Measurements from ENCODE around the gene LAMTOR2.
A peak's percentile ranks its signal among the peaks of the same experiment; 100 is the strongest.

Gene LAMTOR2

DNA sequence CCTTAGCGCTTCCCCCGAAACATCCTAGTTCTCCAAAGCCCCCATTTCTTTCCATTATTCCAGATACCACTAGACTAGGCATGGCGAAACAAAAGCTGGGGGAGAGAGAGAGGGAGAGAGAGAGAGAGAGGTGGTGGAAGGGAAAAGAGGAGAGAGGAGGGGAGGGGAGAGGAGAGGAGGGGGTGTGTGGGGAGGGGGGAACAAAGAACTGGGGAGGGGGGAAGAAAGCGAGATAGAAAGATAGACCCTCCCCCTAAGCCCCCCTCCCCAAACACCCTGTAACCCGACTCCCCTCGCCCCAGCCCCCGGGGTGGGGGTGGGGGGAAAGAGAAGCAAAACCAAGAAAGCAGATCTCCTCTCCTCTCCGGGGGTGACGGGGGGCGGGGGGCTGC is 27.3 kb downstream of the LAMTOR2 start:
- peak overlapping the region in 1 of 2 donors; percentile 57 for H3K9ac ChIP-seq (ENCODE audit: low read depth in 1 of 2, low read length in 2 of 2)
- H3K27me3 ChIP-seq (ENCODE audit: control insufficient read depth in 2 of 2, insufficient read depth in 2 of 2, low read length in 2 of 2), result no peaks in the 10 kb centered on the region
- H3K36me3 ChIP-seq (ENCODE audit: control insufficient read depth in 2 of 2, insufficient read depth in 2 of 2, low read length in 2 of 2), result no peaks in the 10 kb centered on the region
- peaks cover 3 to 4% of the 10 kb centered on the region in 2 donors for H3K4me1 ChIP-seq (ENCODE audit: control insufficient read depth in 2 of 2, insufficient read depth in 2 of 2, low read length in 2 of 2)
- H3K9me3 ChIP-seq (ENCODE audit: control insufficient read depth in 2 of 2, low read length in 2 of 2), result no peaks in the 10 kb centered on the region
- H3K4me3 ChIP-seq (ENCODE audit: low read length in 2 of 2), result peak overlapping the region; percentile 74 to 79
- no peak overlapping the region for H3K27ac ChIP-seq (ENCODE audit: low read depth in 2 of 2, low read length in 2 of 2)

DNA sequence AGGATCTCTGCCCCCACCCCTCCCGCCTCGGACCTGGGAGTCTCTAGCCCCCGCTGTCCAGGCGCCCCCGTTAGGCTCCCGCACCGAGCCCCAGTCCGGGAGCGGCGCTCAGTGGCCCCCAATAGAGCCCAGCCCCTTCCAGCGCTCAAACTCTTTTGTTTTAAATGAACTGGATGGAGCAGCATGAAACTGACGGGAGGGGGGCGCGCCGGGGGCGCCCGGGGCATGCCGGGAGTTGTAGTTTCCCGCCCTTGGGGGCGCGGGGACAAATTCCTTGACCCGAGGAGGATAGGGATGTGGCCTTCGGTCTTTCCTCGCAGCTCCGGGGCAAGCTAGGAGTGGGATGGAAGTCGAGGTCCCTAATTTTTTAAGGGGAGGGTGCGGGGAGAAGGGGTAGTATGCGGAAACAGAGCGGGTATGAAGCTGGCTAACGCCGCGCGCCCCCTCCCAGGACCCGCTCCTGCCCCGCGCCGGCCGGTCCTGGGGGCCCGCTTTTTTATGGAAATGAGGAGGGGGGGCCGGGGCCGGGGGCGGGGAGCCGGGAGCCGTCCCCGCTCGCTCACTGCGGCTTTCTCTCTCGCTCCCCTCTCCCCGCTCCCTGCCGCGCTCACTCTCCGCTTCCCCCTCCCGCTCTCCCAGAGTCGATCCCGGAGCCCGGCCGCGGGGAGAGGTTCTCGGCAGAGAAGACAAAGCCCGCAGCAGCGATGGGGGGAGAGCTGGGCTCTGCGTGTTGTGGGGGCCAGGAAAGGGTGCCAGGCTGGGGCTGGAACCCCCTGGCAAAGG is 27.9 kb downstream of the LAMTOR2 start, which contains the start of gene MEX3A:
Gene MEX3A, minus strand, starts transcription at position 157 of the 783 bp plus-strand sequence. CDS start 467 bp downstream, outside the sequence.
- peak within 1 kb of the TSS; percentile 74 to 79 for H3K4me3 ChIP-seq (ENCODE audit: low read length in 2 of 2)
- H3K27ac ChIP-seq (ENCODE audit: low read depth in 2 of 2, low read length in 2 of 2), result no peak within 1 kb of the TSS
- H3K27me3 ChIP-seq (ENCODE audit: control insufficient read depth in 2 of 2, insufficient read depth in 2 of 2, low read length in 2 of 2), result no peaks in the 10 kb centered on the region
- peaks cover 3 to 4% of the 10 kb centered on the region in 2 donors for H3K4me1 ChIP-seq (ENCODE audit: control insufficient read depth in 2 of 2, insufficient read depth in 2 of 2, low read length in 2 of 2)
- H3K9ac ChIP-seq (ENCODE audit: low read depth in 1 of 2, low read length in 2 of 2), result peak within 1 kb of the TSS; percentile 47 to 57
- no peaks in the 10 kb centered on the region for H3K36me3 ChIP-seq (ENCODE audit: control insufficient read depth in 2 of 2, insufficient read depth in 2 of 2, low read length in 2 of 2)
- no peaks in the 10 kb centered on the region for H3K9me3 ChIP-seq (ENCODE audit: control insufficient read depth in 2 of 2, low read length in 2 of 2)

DNA sequence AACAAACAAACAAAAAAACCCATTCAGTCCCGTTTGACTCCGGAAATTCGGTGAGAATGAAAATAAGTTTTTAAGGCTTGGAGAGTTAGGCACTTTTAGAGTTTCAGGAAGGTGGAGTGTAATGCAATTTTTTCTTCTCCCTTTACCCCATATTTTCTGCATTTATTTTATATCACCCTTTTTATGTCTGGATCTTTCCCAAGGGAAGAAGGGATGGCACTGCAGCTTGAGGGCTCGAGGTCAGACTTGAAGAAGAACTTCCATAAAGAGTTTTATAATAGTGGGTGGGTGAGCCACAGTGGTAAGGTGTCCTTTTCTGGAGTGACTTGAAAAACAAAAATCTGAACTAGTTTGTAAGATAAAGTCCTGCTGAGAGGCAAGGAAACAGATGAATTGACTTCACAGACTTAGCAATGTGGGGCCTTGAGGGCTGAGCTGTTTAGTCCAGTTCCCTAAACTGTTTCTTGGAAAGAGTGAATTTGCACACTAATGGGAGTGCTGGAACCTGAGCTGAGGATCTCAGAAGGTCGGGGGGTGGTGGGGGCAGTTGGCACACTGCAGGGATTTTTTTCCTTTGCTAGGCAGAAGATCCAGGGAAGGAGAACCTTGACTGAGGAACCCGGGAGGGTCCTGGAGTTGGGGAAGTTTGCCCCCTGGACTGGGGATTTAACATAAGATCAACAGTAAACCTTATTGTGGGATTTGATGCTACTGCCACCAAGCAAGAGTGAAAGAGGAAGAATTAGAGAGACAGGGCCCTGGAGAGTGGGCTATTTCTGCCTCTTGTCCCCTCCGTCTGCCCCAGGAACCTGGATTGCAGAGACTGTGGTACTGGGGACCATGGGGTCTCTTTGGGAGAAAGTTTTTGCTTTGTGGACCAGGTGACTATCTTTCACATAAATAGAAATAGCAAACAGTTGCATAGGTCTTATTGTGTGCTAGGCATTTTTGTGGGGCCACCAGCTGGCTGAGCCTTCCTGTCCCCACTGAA is 29.5 kb downstream of the LAMTOR2 start:
- Histone ChIP-seq H3K4me3 (ENCODE audit: low read length in 2 of 2) (no peak overlapping the region), H3K9ac (ENCODE audit: low read depth in 1 of 2, low read length in 2 of 2) (no peak overlapping the region), H3K27ac (ENCODE audit: low read depth in 2 of 2, low read length in 2 of 2) (no peak overlapping the region)

DNA sequence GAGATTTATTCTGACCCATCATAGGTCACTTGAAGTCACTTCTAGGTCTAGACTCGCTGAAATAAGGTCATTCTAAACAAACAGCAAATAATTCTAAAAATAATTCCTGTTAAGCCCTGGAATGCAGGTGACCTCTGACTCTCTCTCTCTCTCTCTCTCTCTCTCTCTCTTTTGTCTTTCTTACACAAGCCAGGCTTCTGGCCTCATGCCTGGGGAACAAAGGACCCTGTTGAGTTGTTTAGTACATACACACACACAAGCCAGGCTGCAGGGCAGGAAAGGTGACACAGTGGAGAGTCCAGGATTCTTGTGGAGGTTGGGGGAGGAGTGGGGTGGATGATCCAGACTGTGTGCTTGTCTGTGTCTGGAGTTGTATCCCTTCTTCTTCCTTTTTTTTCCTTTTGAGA is 31.7 kb downstream of the LAMTOR2 start:
- Histone ChIP-seq H3K9me3 (ENCODE audit: control insufficient read depth in 2 of 2, low read length in 2 of 2) (no peaks in the 10 kb centered on the region), H3K27ac (ENCODE audit: low read depth in 2 of 2, low read length in 2 of 2) (no peak overlapping the region), H3K36me3 (ENCODE audit: control insufficient read depth in 2 of 2, insufficient read depth in 2 of 2, low read length in 2 of 2) (no peaks in the 10 kb centered on the region)

More for the DNA sequence above, 29.5 kb downstream of the LAMTOR2 start:
- H3K4me1 ChIP-seq (ENCODE audit: control insufficient read depth in 2 of 2, insufficient read depth in 2 of 2, low read length in 2 of 2), result peaks cover 3 to 4% of the 10 kb centered on the region in 2 donors
- no peaks in the 10 kb centered on the region for H3K36me3 ChIP-seq (ENCODE audit: control insufficient read depth in 2 of 2, insufficient read depth in 2 of 2, low read length in 2 of 2)
- H3K9me3 ChIP-seq (ENCODE audit: control insufficient read depth in 2 of 2, low read length in 2 of 2), result no peaks in the 10 kb centered on the region
- H3K27me3 ChIP-seq (ENCODE audit: control insufficient read depth in 2 of 2, insufficient read depth in 2 of 2, low read length in 2 of 2), result no peaks in the 10 kb centered on the region

GRCh38 chr1:156089704-156090103 is 35.1 kb downstream of the LAMTOR2 start:
- Histone ChIP-seq H3K36me3 (ENCODE audit: control insufficient read depth in 2 of 2, insufficient read depth in 2 of 2, low read length in 2 of 2) (no peaks in the 10 kb centered on the region), H3K4me1 (ENCODE audit: control insufficient read depth in 2 of 2, insufficient read depth in 2 of 2, low read length in 2 of 2) (peaks cover 2 to 5% of the 10 kb centered on the region in 2 donors), H3K27me3 (ENCODE audit: control insufficient read depth in 2 of 2, insufficient read depth in 2 of 2, low read length in 2 of 2) (no peaks in the 10 kb centered on the region), H3K9me3 (ENCODE audit: control insufficient read depth in 2 of 2, low read length in 2 of 2) (no peaks in the 10 kb centered on the region), H3K9ac (ENCODE audit: low read depth in 1 of 2, low read length in 2 of 2) (no peak overlapping the region), H3K4me3 (ENCODE audit: low read length in 2 of 2) (no peak overlapping the region), H3K27ac (ENCODE audit: low read depth in 2 of 2, low read length in 2 of 2) (no peak overlapping the region)

More for the DNA sequence above, 31.7 kb downstream of the LAMTOR2 start:
- Histone ChIP-seq H3K4me3 (ENCODE audit: low read length in 2 of 2) (no peak overlapping the region), H3K27me3 (ENCODE audit: control insufficient read depth in 2 of 2, insufficient read depth in 2 of 2, low read length in 2 of 2) (no peaks in the 10 kb centered on the region), H3K9ac (ENCODE audit: low read depth in 1 of 2, low read length in 2 of 2) (no peak overlapping the region), H3K4me1 (ENCODE audit: control insufficient read depth in 2 of 2, insufficient read depth in 2 of 2, low read length in 2 of 2) (peaks cover 5 to 9% of the 10 kb centered on the region in 2 donors)

GRCh38 chr1:156090138-156090839 is 35.7 kb downstream of the LAMTOR2 start:
- H3K4me3 ChIP-seq (ENCODE audit: low read length in 2 of 2), result no peak overlapping the region
- no peaks in the 10 kb centered on the region for H3K27me3 ChIP-seq (ENCODE audit: control insufficient read depth in 2 of 2, insufficient read depth in 2 of 2, low read length in 2 of 2)
- H3K27ac ChIP-seq (ENCODE audit: low read depth in 2 of 2, low read length in 2 of 2), result peak overlapping the region in 1 of 2 donors; percentile 48
- no peak overlapping the region for H3K9ac ChIP-seq (ENCODE audit: low read depth in 1 of 2, low read length in 2 of 2)
- no peaks in the 10 kb centered on the region for H3K36me3 ChIP-seq (ENCODE audit: control insufficient read depth in 2 of 2, insufficient read depth in 2 of 2, low read length in 2 of 2)
- no peaks in the 10 kb centered on the region for H3K9me3 ChIP-seq (ENCODE audit: control insufficient read depth in 2 of 2, low read length in 2 of 2)
- peaks cover 2 to 5% of the 10 kb centered on the region in 2 donors for H3K4me1 ChIP-seq (ENCODE audit: control insufficient read depth in 2 of 2, insufficient read depth in 2 of 2, low read length in 2 of 2)

GRCh38 chr1:156090840-156091188 is 36.2 kb downstream of the LAMTOR2 start:
- H3K4me1 ChIP-seq (ENCODE audit: control insufficient read depth in 2 of 2, insufficient read depth in 2 of 2, low read length in 2 of 2), result peaks cover 5 to 9% of the 10 kb centered on the region in 2 donors
- H3K36me3 ChIP-seq (ENCODE audit: control insufficient read depth in 2 of 2, insufficient read depth in 2 of 2, low read length in 2 of 2), result no peaks in the 10 kb centered on the region
- H3K27ac ChIP-seq (ENCODE audit: low read depth in 2 of 2, low read length in 2 of 2), result no peak overlapping the region
- no peaks in the 10 kb centered on the region for H3K9me3 ChIP-seq (ENCODE audit: control insufficient read depth in 2 of 2, low read length in 2 of 2)
- H3K27me3 ChIP-seq (ENCODE audit: control insufficient read depth in 2 of 2, insufficient read depth in 2 of 2, low read length in 2 of 2), result no peaks in the 10 kb centered on the region
- H3K4me3 ChIP-seq (ENCODE audit: low read length in 2 of 2), result no peak overlapping the region
- no peak overlapping the region for H3K9ac ChIP-seq (ENCODE audit: low read depth in 1 of 2, low read length in 2 of 2)

DNA sequence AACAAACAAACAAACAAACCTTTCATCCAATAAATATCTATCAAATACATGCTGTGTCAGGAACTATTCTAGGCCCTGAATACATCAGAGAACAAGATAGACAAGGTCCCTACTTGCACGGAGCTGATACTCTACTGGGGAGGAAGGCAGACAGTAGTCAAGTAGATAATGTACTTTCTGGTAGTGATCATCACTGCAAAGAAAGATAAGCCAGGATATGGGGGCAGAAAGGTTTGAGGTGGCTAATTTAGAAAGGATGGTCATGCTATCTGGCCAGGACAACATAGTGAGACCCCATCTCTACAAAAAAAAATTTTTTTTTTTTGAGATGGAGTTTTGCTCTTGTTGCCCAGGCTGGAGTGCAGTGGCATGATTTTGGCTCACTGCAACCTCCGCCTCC is 37.0 kb downstream of the LAMTOR2 start:
- H3K4me1 ChIP-seq (ENCODE audit: control insufficient read depth in 2 of 2, insufficient read depth in 2 of 2, low read length in 2 of 2), result peaks cover 13 to 17% of the 10 kb centered on the region in 2 donors
- no peaks in the 10 kb centered on the region for H3K27me3 ChIP-seq (ENCODE audit: control insufficient read depth in 2 of 2, insufficient read depth in 2 of 2, low read length in 2 of 2)
- H3K9ac ChIP-seq (ENCODE audit: low read depth in 1 of 2, low read length in 2 of 2), result no peak overlapping the region
- no peak overlapping the region for H3K27ac ChIP-seq (ENCODE audit: low read depth in 2 of 2, low read length in 2 of 2)
- no peak overlapping the region for H3K4me3 ChIP-seq (ENCODE audit: low read length in 2 of 2)
- no peaks in the 10 kb centered on the region for H3K9me3 ChIP-seq (ENCODE audit: control insufficient read depth in 2 of 2, low read length in 2 of 2)
- no peaks in the 10 kb centered on the region for H3K36me3 ChIP-seq (ENCODE audit: control insufficient read depth in 2 of 2, insufficient read depth in 2 of 2, low read length in 2 of 2)

DNA sequence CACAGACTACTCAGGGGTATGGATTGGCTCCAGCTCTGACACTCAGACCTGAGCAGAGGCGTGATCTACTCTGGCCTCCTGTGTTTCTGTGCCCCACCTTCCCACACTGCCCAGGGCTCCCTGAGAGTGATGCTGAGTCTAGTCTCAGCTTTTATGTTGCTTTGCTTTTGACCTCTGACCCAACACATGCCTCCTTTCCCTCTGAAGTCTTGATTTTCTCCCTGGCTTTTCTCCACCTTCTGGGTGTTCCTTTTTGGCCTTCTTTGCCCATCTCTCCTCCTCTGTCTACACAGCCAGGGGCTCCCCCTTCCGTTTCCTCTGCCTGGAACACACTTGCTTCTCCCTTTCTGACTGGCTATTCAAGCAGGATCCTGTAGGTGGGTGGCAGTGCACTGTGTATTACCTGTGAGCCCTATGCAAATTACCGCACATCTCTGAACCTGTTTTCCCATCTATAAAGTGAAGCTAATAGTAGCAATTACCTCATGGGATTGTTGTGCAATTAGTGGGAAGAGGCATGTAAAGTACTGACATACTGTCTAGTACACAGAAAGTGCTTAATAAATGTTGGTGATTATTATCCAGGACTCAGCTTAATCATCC is 41.4 kb downstream of the LAMTOR2 start:
- peak overlapping the region in 1 of 2 donors; percentile 32 for H3K9ac ChIP-seq (ENCODE audit: low read depth in 1 of 2, low read length in 2 of 2)
- no peaks in the 10 kb centered on the region for H3K36me3 ChIP-seq (ENCODE audit: control insufficient read depth in 2 of 2, insufficient read depth in 2 of 2, low read length in 2 of 2)
- no peaks in the 10 kb centered on the region for H3K9me3 ChIP-seq (ENCODE audit: control insufficient read depth in 2 of 2, low read length in 2 of 2)
- no peaks in the 10 kb centered on the region for H3K27me3 ChIP-seq (ENCODE audit: control insufficient read depth in 2 of 2, insufficient read depth in 2 of 2, low read length in 2 of 2)
- H3K4me3 ChIP-seq (ENCODE audit: low read length in 2 of 2), result no peak overlapping the region
- peak overlapping the region; percentile 6 to 68 for H3K27ac ChIP-seq (ENCODE audit: low read depth in 2 of 2, low read length in 2 of 2)
- peaks cover 27 to 29% of the 10 kb centered on the region in 2 donors for H3K4me1 ChIP-seq (ENCODE audit: control insufficient read depth in 2 of 2, insufficient read depth in 2 of 2, low read length in 2 of 2)
